HL-60/S4 (cell line): Measurements from ENCODE around the gene CUL4A.
"Not testable (repeated sequence)": the region's sequence is repeated elsewhere in the genome, so short reads cannot be mapped to it uniquely, and the experiment has no call there.

Experiments
- in situ Hi-C: fragments of 300-500 bp; cut with MboI; formaldehyde crosslinking; loops from 2 replicates; pipeline ENCODE4 v1.14.3; 2022; ENCODE audit warnings: low sequenced_read_pairs

Gene CUL4A

GRCh38 chr13:113233101-113233500 is 23.7 kb downstream of the CUL4A start:
- in situ Hi-C loops: no loop called here

- in situ Hi-C loops: no loop called here
Observed at GRCh38 chr13:113238536-113238935, 29.1 kb downstream of the CUL4A start.

GRCh38 chr13:113239357-113239756 is 29.9 kb downstream of the CUL4A start:
- in situ Hi-C loops: no loop called here

GRCh38 chr13:113239986-113240385 is 30.6 kb downstream of the CUL4A start:
- in situ Hi-C loops: no loop called here

- in situ Hi-C loops: not testable (repeated sequence)
Observed at GRCh38 chr13:113241623-113242022, 32.2 kb downstream of the CUL4A start.

- in situ Hi-C loops: no loop called here
Observed at GRCh38 chr13:113243847-113244246, 34.4 kb downstream of the CUL4A start.

- in situ Hi-C loops: no loop called here
Observed at GRCh38 chr13:113245849-113246796, 36.7 kb downstream of the CUL4A start.

- in situ Hi-C loops: no loop called here
Observed at GRCh38 chr13:113252516-113253095, 43.2 kb downstream of the CUL4A start.

GRCh38 chr13:113257908-113258307 is 48.5 kb downstream of the CUL4A start:
- in situ Hi-C loops: not testable (repeated sequence)

GRCh38 chr13:113258321-113259054 is 49.1 kb downstream of the CUL4A start:
- in situ Hi-C loops: no loop called here

- in situ Hi-C loops: no loop called here
Observed at GRCh38 chr13:113260996-113261395, 51.6 kb downstream of the CUL4A start.

GRCh38 chr13:113263016-113263415 is 53.6 kb downstream of the CUL4A start:
- in situ Hi-C loops: not testable (repeated sequence)

GRCh38 chr13:113267642-113268405 is 58.4 kb downstream of the CUL4A start:
- in situ Hi-C loops: no loop called here

- in situ Hi-C loops: no loop called here
Observed at GRCh38 chr13:113272031-113272430, 62.6 kb downstream of the CUL4A start.

GRCh38 chr13:113272701-113273181 is 63.3 kb downstream of the CUL4A start:
- in situ Hi-C loops: no loop called here

GRCh38 chr13:113273321-113273720 is 63.9 kb downstream of the CUL4A start:
- in situ Hi-C loops: no loop called here

GRCh38 chr13:113273851-113274590 is 64.6 kb downstream of the CUL4A start:
- in situ Hi-C loops: no loop called here

- in situ Hi-C loops: no loop called here
Observed at GRCh38 chr13:113274721-113275120, 65.3 kb downstream of the CUL4A start.

- in situ Hi-C loops: no loop called here
Observed at GRCh38 chr13:113275387-113275786, 66.0 kb downstream of the CUL4A start.

- in situ Hi-C loops: no loop called here
Observed at GRCh38 chr13:113280126-113280525, 70.7 kb downstream of the CUL4A start.
